ENCODE measurements around the gene PLAU.
"Not testable (repeated sequence)": the region's sequence is repeated elsewhere in the genome, so short reads cannot be mapped to it uniquely, and the experiment has no call there.

The PLAU gene

GRCh38 chr10:73922864-73923133 lies 11.9 kb downstream of the PLAU start:
- DNase-seq, result no peak

- no peak for DNase-seq
These were observed 13.1 kb downstream of the PLAU start for GRCh38 chr10:73923935-73924598.

- no peak for DNase-seq
These were observed 14.0 kb downstream of the PLAU start for GRCh38 chr10:73924935-73925334.

- no peak for DNase-seq
These were observed 14.6 kb downstream of the PLAU start for GRCh38 chr10:73925539-73925938.

- no peak for DNase-seq
These were observed 15.3 kb downstream of the PLAU start for GRCh38 chr10:73926152-73926764.

- not testable (repeated sequence) for DNase-seq
These were observed 19.8 kb downstream of the PLAU start for GRCh38 chr10:73930630-73931327.

GRCh38 chr10:73931767-73932619 lies 21.1 kb downstream of the PLAU start:
- DNase-seq, result no peak

- no peak for DNase-seq
These were observed 21.7 kb downstream of the PLAU start for GRCh38 chr10:73932620-73933112.

GRCh38 chr10:73934074-73934473 lies 23.1 kb downstream of the PLAU start:
- DNase-seq, result no peak

GRCh38 chr10:73935895-73936294 lies 25.0 kb downstream of the PLAU start:
- no peak for DNase-seq

GRCh38 chr10:73937333-73938043 lies 26.6 kb downstream of the PLAU start:
- DNase-seq, result no peak

GRCh38 chr10:73940634-73941221 lies 29.8 kb downstream of the PLAU start:
- no peak for DNase-seq

- DNase-seq, result no peak
These were observed 30.4 kb downstream of the PLAU start for GRCh38 chr10:73941300-73941699.

GRCh38 chr10:73944356-73945100 lies 33.6 kb downstream of the PLAU start:
- no peak for DNase-seq

- DNase-seq, result no peak
These were observed 35.6 kb downstream of the PLAU start for GRCh38 chr10:73946253-73947145.

GRCh38 chr10:73948947-73949633 lies 38.2 kb downstream of the PLAU start:
- DNase-seq, result no peak

- DNase-seq, result no peak
These were observed 39.4 kb downstream of the PLAU start for GRCh38 chr10:73950155-73950948.

GRCh38 chr10:73953665-73954064 lies 42.7 kb downstream of the PLAU start:
- DNase-seq, result no peak

GRCh38 chr10:73954737-73955136 lies 43.8 kb downstream of the PLAU start:
- DNase-seq, result no peak
